WTC11 (cell line): Measurements from ENCODE around the gene OR4C6. TPM values are rescaled to one million over a fixed set of nuclear protein-coding genes. Genes with fewer than 3 reads are reported as not detected.

Experiments
- ATAC-seq: fragments of 200-7000 bp; cut with Tn5 transposase; 2 replicates; pipeline ENCODE4 v1.10.0; 2021; ENCODE audit warnings: mild to moderate bottlenecking, moderate library complexity
- CTCF ChIA-PET: fragments of 300-600 bp; sonication (Branson Sonifier 250); formaldehyde crosslinking; loops from one replicate; lab custom pipeline; 2021; ENCODE audit warnings: antibody characterized with exemption; lab: Charles Lee
- POLR2A ChIA-PET: fragments of 350-600 bp; sonication (Branson Sonifier 250); formaldehyde crosslinking; loops from one replicate; lab custom pipeline; 2021; ENCODE audit warnings: antibody characterized with exemption; lab: Charles Lee
- DNase-seq: peaks from one replicate; pipeline ENCODE4 v3.0.0; 2021; ENCODE audit warnings: low spot score
- H3K27ac Mint-ChIP-seq: 2 replicates; pipeline ENCODE4 v1.8.0; 2021; ENCODE audit warnings: mixed read lengths
- H3K27me3 Mint-ChIP-seq: 2 replicates; pipeline ENCODE4 v1.8.0; 2021; ENCODE audit warnings: low read depth, mild to moderate bottlenecking, moderate library complexity, mixed read lengths
- H3K36me3 Mint-ChIP-seq: 2 replicates; pipeline ENCODE4 v1.8.0; 2021; ENCODE audit warnings: mixed read lengths
- H3K4me1 Mint-ChIP-seq: 2 replicates; pipeline ENCODE4 v1.8.0; 2022; ENCODE audit warnings: mixed read lengths
- H3K4me3 Mint-ChIP-seq: 2 replicates; pipeline ENCODE4 v1.8.0; 2021; ENCODE audit warnings: mild to moderate bottlenecking, moderate library complexity, mixed read lengths
- H3K9me3 Mint-ChIP-seq: 2 replicates; pipeline ENCODE4 v1.8.0; 2021; ENCODE audit warnings: mixed read lengths
- AFF4 ChIP-seq: sonication (generic); formaldehyde crosslinking; IDR thresholded peaks from 2 replicates; pipeline ENCODE4 v1.8.1; 2023; ENCODE audit warnings: mild to moderate bottlenecking, missing genetic modification reagents, borderline replicate concordance
- AR ChIP-seq: fragments of 250-450 bp; sonication (Bioruptor Pico); IDR thresholded peaks from 2 replicates; pipeline ENCODE4 v1.9.0; 2021; ENCODE audit warnings: mild to moderate bottlenecking
- ARID4B ChIP-seq: sonication (generic); formaldehyde crosslinking; IDR thresholded peaks from 2 replicates; pipeline ENCODE4 v1.8.0; 2023; ENCODE audit warnings: missing genetic modification reagents, mild to moderate bottlenecking, borderline replicate concordance
- ATF6 ChIP-seq: sonication (generic); formaldehyde crosslinking; IDR thresholded peaks from 2 replicates; pipeline ENCODE4 v1.8.1; 2023; ENCODE audit warnings: mild to moderate bottlenecking, missing genetic modification reagents
- CDX4 ChIP-seq: fragments of 250-450 bp; sonication (Bioruptor Pico); IDR thresholded peaks from 2 replicates; pipeline ENCODE4 v1.9.0; 2021; ENCODE audit warnings: moderate library complexity, mild to moderate bottlenecking, inconsistent platforms, borderline replicate concordance
- FOXJ3 ChIP-seq: sonication (generic); formaldehyde crosslinking; IDR thresholded peaks from 2 replicates; pipeline ENCODE4 v1.9.0; 2021; ENCODE audit warnings: missing genetic modification reagents, mild to moderate bottlenecking, borderline replicate concordance
- GABPB1 ChIP-seq: sonication (generic); formaldehyde crosslinking; IDR thresholded peaks from 2 replicates; pipeline ENCODE4 v1.8.1; 2023; ENCODE audit warnings: mild to moderate bottlenecking, missing genetic modification reagents
- GTF2I ChIP-seq: fragments of 250-450 bp; sonication (Bioruptor Pico); conservative IDR thresholded peaks from 2 replicates; pipeline ENCODE4 v1.4.0; 2021; ENCODE audit warnings: mild to moderate bottlenecking
- HMGA2 ChIP-seq: fragments of 250-450 bp; sonication (Bioruptor Pico); IDR thresholded peaks from 2 replicates; pipeline ENCODE4 v1.4.0; 2021; ENCODE audit warnings: mild to moderate bottlenecking, moderate library complexity
- IRF2 ChIP-seq: sonication (generic); formaldehyde crosslinking; IDR thresholded peaks from 2 replicates; pipeline ENCODE4 v1.8.0; 2022; ENCODE audit warnings: low read depth, missing genetic modification reagents, borderline replicate concordance
- KAT7 ChIP-seq: sonication (generic); formaldehyde crosslinking; IDR thresholded peaks from 2 replicates; pipeline ENCODE4 v1.8.1; 2023; ENCODE audit warnings: missing genetic modification reagents, mild to moderate bottlenecking, borderline replicate concordance
- MYBL2 ChIP-seq: sonication (generic); formaldehyde crosslinking; IDR thresholded peaks from 2 replicates; pipeline ENCODE4 v1.8.1; 2023; ENCODE audit warnings: mild to moderate bottlenecking, moderate library complexity, missing genetic modification reagents
- OVOL2 ChIP-seq: fragments of 250-450 bp; sonication (Bioruptor Pico); IDR thresholded peaks from 2 replicates; pipeline ENCODE4 v1.9.0; 2021; ENCODE audit warnings: mild to moderate bottlenecking, borderline replicate concordance
- TP53 ChIP-seq: sonication (generic); formaldehyde crosslinking; IDR thresholded peaks from 2 replicates; pipeline ENCODE4 v1.8.1; 2023; ENCODE audit warnings: mild to moderate bottlenecking, missing genetic modification reagents
- USF1 ChIP-seq: sonication (generic); formaldehyde crosslinking; IDR thresholded peaks from 2 replicates; pipeline ENCODE4 v1.8.0; 2022; ENCODE audit warnings: mild to moderate bottlenecking, missing genetic modification reagents
- ZNF121 ChIP-seq: sonication (generic); formaldehyde crosslinking; IDR thresholded peaks from 2 replicates; pipeline ENCODE4 v1.8.0; 2023; ENCODE audit warnings: missing genetic modification reagents
- ZNF263 ChIP-seq: sonication (generic); formaldehyde crosslinking; IDR thresholded peaks from 2 replicates; pipeline ENCODE4 v1.8.1; 2022; ENCODE audit warnings: low read depth, mild to moderate bottlenecking, moderate library complexity, missing genetic modification reagents
- ZNF423 ChIP-seq: fragments of 250-450 bp; sonication (Bioruptor Pico); IDR thresholded peaks from 2 replicates; pipeline ENCODE4 v2.1.2; 2022; ENCODE audit warnings: mild to moderate bottlenecking, moderate library complexity
- ZSCAN18 ChIP-seq: fragments of 250-450 bp; sonication (Bioruptor Pico); IDR thresholded peaks from 2 replicates; pipeline ENCODE4 v2.1.2; 2022; ENCODE audit warnings: mild to moderate bottlenecking, moderate library complexity
- total RNA-seq: library from RNA; stranded (reverse); gene quantifications from 3 replicates; pipeline ENCODE4 v1.2.3, GENCODE V29; 2021

OR4C6 gene
- total RNA-seq, 1 experiment from 2014 or later: not detected

GRCh38 chr11:55658608-55659007 lies 3.4 kb upstream of the OR4C6 start (continued):
- TF ChIP-seq FOXJ3 (CRISPR knock-in tag) (no peak), TP53 (no peak), ZNF121 (CRISPR knock-in tag) (no peak), ZSCAN18 (CRISPR knock-in tag) (no peak), ARID4B (CRISPR knock-in tag) (no peak), ATF6 (CRISPR knock-in tag) (no peak), OVOL2 (no peak)

GRCh38 chr11:55669376-55669775 lies 7.4 kb downstream of the OR4C6 start:
- ChIA-PET POLR2A (no interaction called here), CTCF (no interaction called here)
- H3K9me3 Mint-ChIP-seq: peaks cover 74% of the 10 kb centered on the region
- H3K36me3 Mint-ChIP-seq: peaks cover 52% of the 10 kb centered on the region
- H3K27me3 Mint-ChIP-seq: no peaks in the 10 kb centered on the region
- ATAC-seq: no peak
- no peak overlapping the region for H3K27ac Mint-ChIP-seq
- no peak for DNase-seq
- H3K4me3 Mint-ChIP-seq: no peak overlapping the region
- no peaks in the 10 kb centered on the region for H3K4me1 Mint-ChIP-seq
- TF ChIP-seq USF1 (no peak), IRF2 (CRISPR knock-in tag) (no peak), ZNF263 (CRISPR knock-in tag) (no peak), GABPB1 (no peak), AR (CRISPR knock-in tag) (no peak), CDX4 (CRISPR knock-in tag) (no peak), HMGA2 (CRISPR knock-in tag) (no peak), GTF2I (CRISPR knock-in tag) (no peak), AFF4 (CRISPR knock-in tag) (no peak), ZSCAN18 (CRISPR knock-in tag) (no peak), MYBL2 (no peak), ZNF423 (CRISPR knock-in tag) (no peak), FOXJ3 (CRISPR knock-in tag) (no peak), KAT7 (CRISPR knock-in tag) (no peak)
